ENCODE measurements around the gene KLK14. TPM values are rescaled to one million over a fixed set of nuclear protein-coding genes. Genes with fewer than 3 reads are reported as not detected.

Gene KLK14
- total RNA-seq, 1 donor from 2014 or later, result not detected

Other genes with a start within 250 kb of the KLK14 start
- not detected for gene KLK15, start 249.3 kb downstream of the KLK14 start, total RNA-seq
- not detected for gene KLK3, start 228.0 kb downstream of the KLK14 start, total RNA-seq
- not detected for gene KLK2, start 209.4 kb downstream of the KLK14 start, total RNA-seq
- not detected for gene KLK4, start 171.5 kb downstream of the KLK14 start, total RNA-seq
- not detected for gene KLK5, start 129.8 kb downstream of the KLK14 start, total RNA-seq
- not detected for gene KLK6, start 113.3 kb downstream of the KLK14 start, total RNA-seq
- gene KLK7, start 99.0 kb downstream of the KLK14 start, total RNA-seq, result 0.41 TPM
- not detected for gene KLK8, start 81.3 kb downstream of the KLK14 start, total RNA-seq
- 4.7 TPM for gene KLK10, start 63.2 kb downstream of the KLK14 start, total RNA-seq
- 10.8 TPM for gene KLK11, start 56.3 kb downstream of the KLK14 start, total RNA-seq
- gene KLK12, start 47.9 kb downstream of the KLK14 start, total RNA-seq, result not detected
- gene KLK13, start 17.8 kb downstream of the KLK14 start, total RNA-seq, result not detected
- 8.5 TPM for gene CTU1, start 25.5 kb upstream of the KLK14 start, total RNA-seq
- 14.5 TPM for gene SIGLEC9, start 42.0 kb upstream of the KLK14 start, total RNA-seq
- 11.0 TPM for gene SIGLEC7, start 59.4 kb upstream of the KLK14 start, total RNA-seq
- gene CD33, start 142.2 kb upstream of the KLK14 start, total RNA-seq, result 20.7 TPM
- gene SIGLECL1, start 168.2 kb upstream of the KLK14 start, total RNA-seq, result not detected
- not detected for gene IGLON5, start 228.8 kb upstream of the KLK14 start, total RNA-seq